ENCODE results near the gene ADRA1B.
"Not testable (repeated sequence)": the region's sequence is repeated elsewhere in the genome, so short reads cannot be mapped to it uniquely, and the experiment has no call there.

ADRA1B gene

GRCh38 chr5:159962214-159962613 is 45.9 kb downstream of the ADRA1B start:
- H3K36me3 Mint-ChIP-seq (ENCODE audit: low read depth): no peaks in the 10 kb centered on the region
- no peaks in the 10 kb centered on the region for H3K9me3 Mint-ChIP-seq
- DNase-seq: no peak
- H3K4me1 Mint-ChIP-seq: peaks cover 15% of the 10 kb centered on the region
- no peak overlapping the region for H3K27ac Mint-ChIP-seq
- TF ChIP-seq, protein P1, sequence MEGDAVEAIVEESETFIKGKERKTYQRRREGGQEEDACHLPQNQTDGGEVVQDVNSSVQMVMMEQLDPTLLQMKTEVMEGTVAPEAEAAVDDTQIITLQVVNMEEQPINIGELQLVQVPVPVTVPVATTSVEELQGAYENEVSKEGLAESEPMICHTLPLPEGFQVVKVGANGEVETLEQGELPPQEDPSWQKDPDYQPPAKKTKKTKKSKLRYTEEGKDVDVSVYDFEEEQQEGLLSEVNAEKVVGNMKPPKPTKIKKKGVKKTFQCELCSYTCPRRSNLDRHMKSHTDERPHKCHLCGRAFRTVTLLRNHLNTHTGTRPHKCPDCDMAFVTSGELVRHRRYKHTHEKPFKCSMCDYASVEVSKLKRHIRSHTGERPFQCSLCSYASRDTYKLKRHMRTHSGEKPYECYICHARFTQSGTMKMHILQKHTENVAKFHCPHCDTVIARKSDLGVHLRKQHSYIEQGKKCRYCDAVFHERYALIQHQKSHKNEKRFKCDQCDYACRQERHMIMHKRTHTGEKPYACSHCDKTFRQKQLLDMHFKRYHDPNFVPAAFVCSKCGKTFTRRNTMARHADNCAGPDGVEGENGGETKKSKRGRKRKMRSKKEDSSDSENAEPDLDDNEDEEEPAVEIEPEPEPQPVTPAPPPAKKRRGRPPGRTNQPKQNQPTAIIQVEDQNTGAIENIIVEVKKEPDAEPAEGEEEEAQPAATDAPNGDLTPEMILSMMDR (IDR thresholded peaks at IDR 0.05): no peak
- peaks cover 15% of the 10 kb centered on the region for H3K27me3 Mint-ChIP-seq (ENCODE audit: low read depth, poor library complexity)
- H3K4me3 Mint-ChIP-seq: no peak overlapping the region

DNA sequence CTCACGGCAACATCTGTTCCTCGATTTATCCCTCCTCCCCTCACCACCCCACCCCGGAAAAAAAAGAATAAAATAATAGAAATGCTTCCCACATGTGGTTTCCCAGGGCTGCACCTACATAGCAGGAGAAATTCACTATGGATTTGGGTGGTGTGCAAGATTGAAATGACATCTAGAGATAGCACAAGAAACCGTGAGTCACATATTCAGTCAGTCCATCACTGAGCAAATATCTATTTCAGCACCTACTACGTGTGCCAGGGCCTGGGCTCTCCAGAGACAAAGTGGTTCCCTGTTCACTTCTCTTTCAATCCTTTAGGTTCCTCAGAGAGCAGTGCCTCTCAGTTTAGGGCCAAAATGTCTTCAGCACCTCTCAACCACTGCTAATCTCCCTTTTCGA is 47.7 kb downstream of the ADRA1B start:
- TF ChIP-seq, protein P1 (IDR thresholded peaks at IDR 0.05): no peak
- Mint-ChIP-seq H3K36me3 (ENCODE audit: low read depth) (no peaks in the 10 kb centered on the region), H3K4me1 (peaks cover 15% of the 10 kb centered on the region), H3K27me3 (ENCODE audit: low read depth, poor library complexity) (peaks cover 30% of the 10 kb centered on the region), H3K4me3 (no peak overlapping the region), H3K27ac (no peak overlapping the region), H3K9me3 (no peaks in the 10 kb centered on the region)
- DNase-seq: no peak

GRCh38 chr5:159965031-159965837 is 49.0 kb downstream of the ADRA1B start:
- Mint-ChIP-seq H3K9me3 (no peaks in the 10 kb centered on the region), H3K4me3 (no peak overlapping the region), H3K36me3 (ENCODE audit: low read depth) (no peaks in the 10 kb centered on the region), H3K4me1 (peaks cover 15% of the 10 kb centered on the region), H3K27ac (no peak overlapping the region), H3K27me3 (ENCODE audit: low read depth, poor library complexity) (peaks cover 43% of the 10 kb centered on the region)
- TF ChIP-seq, protein P1 (IDR thresholded peaks at IDR 0.05): peak; percentile 77
- peak; percentile 78 for DNase-seq

DNA sequence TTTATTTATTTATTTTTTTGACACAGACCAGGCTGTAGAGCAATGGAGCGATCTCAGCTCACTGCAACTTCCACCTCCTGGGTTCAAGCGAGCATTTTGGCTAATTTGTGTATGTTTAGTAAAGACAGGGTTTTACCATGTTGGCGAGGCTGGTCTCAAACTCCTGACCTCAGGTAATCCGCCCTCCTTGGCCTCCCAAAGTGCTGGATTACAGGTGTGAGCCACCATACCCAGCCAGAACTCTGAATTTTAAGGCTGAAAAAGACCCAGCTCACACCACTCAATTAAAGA is 49.5 kb downstream of the ADRA1B start:
- not testable (repeated sequence) for H3K36me3 Mint-ChIP-seq (ENCODE audit: low read depth); H3K9me3 Mint-ChIP-seq; H3K4me3 Mint-ChIP-seq; H3K27ac Mint-ChIP-seq; DNase-seq
- Mint-ChIP-seq H3K4me1 (peaks cover 15% of the 10 kb centered on the region), H3K27me3 (ENCODE audit: low read depth, poor library complexity) (peaks cover 48% of the 10 kb centered on the region)

DNA sequence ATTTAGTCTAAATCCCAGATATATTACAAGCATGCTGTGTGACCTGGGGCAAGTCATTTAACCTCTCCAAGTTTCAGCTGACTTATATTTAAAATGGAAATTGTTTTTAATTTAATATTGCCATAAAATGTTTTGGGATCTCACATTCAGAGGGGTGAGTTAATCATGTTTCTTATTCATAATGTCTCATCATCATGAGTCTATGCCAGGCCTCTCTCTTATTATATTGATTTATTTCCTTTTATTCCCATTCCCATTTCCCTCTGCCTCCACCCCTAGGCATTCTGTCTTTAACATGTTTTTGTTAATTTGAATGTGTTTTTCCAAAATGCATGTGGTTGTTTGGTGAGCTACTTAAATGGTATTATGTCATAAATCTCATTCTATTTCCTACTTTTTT is 53.7 kb downstream of the ADRA1B start:
- no peak overlapping the region for H3K4me3 Mint-ChIP-seq
- H3K9me3 Mint-ChIP-seq: no peaks in the 10 kb centered on the region
- peaks cover 81% of the 10 kb centered on the region for H3K27me3 Mint-ChIP-seq (ENCODE audit: low read depth, poor library complexity)
- TF ChIP-seq, protein P1 (IDR thresholded peaks at IDR 0.05): no peak
- no peak overlapping the region for H3K27ac Mint-ChIP-seq
- no peaks in the 10 kb centered on the region for H3K36me3 Mint-ChIP-seq (ENCODE audit: low read depth)
- no peak for DNase-seq
- H3K4me1 Mint-ChIP-seq: peaks cover 17% of the 10 kb centered on the region

DNA sequence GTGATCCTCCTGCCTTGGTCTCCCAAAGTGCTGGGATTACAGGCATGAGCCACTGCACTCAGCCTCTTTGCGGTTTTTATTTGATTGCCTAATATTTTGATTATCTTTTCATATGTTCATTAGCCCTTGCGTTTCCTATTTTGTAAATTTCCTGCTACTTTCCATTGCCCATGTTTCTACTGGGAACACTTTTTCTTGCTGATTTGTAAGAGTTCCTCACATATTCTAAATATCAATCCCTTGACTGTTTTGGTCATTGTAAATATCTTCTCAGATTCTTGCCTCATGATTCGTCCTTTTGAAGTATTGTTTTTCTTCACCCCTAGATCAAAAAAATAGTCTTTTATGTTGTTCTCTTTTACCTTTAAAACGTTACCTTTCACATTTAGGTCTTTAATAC is 54.8 kb downstream of the ADRA1B start:
- H3K4me1 Mint-ChIP-seq: peaks cover 20% of the 10 kb centered on the region
- H3K27me3 Mint-ChIP-seq (ENCODE audit: low read depth, poor library complexity): peaks cover 86% of the 10 kb centered on the region
- H3K27ac Mint-ChIP-seq: no peak overlapping the region
- no peaks in the 10 kb centered on the region for H3K9me3 Mint-ChIP-seq
- no peak for DNase-seq
- TF ChIP-seq, protein P1 (IDR thresholded peaks at IDR 0.05): no peak
- peak overlapping the region; percentile 70 for H3K4me3 Mint-ChIP-seq
- no peaks in the 10 kb centered on the region for H3K36me3 Mint-ChIP-seq (ENCODE audit: low read depth)
